Bronchial epithelial cell (primary cell): ENCODE results near the gene NUB1. TPM values are rescaled to one million over a fixed set of nuclear protein-coding genes. Genes with fewer than 3 reads are reported as not detected.

Experiments used
- DNase-seq: peaks from one replicate; pipeline ENCODE4 v3.0.0-alpha.2; 2010; ENCODE audit warnings: low read depth
- FAIRE-seq: peaks from 2 replicates; lab custom pipeline; 2011; peaks lifted over from hg19 to GRCh38; lab: Jason Lieb, UNC
- H3K27me3 ChIP-seq: 2 replicates; pipeline ENCODE4 v1.5.1; 2011; ENCODE audit warnings: low read length; ENCODE audit not compliant: control insufficient read depth, insufficient read depth
- H3K36me3 ChIP-seq: 2 replicates; pipeline ENCODE4 v1.5.1; 2011; ENCODE audit warnings: low read length; ENCODE audit not compliant: control insufficient read depth, insufficient read depth
- H3K4me3 ChIP-seq: 2 replicates; pipeline ENCODE4 v1.5.1; 2011; ENCODE audit warnings: mild to moderate bottlenecking, low read depth, low read length, control low read depth
- CTCF ChIP-seq: IDR thresholded peaks from 2 replicates; pipeline ENCODE4 v1.5.1; 2011; ENCODE audit warnings: mild to moderate bottlenecking, moderate library complexity, low read length, control low read depth, inconsistent platforms; ENCODE audit not compliant: insufficient read depth, severe bottlenecking
- total RNA-seq: library from RNA; depleted of rRNA; stranded (reverse); fragments of >200 nt; gene quantifications from 2 replicates; pipeline ENCODE4 v1.2.1, GENCODE V29; 2014

The NUB1 gene
- total RNA-seq, 1 donor from 2014 or later = 34.0 TPM

GRCh38 chr7:151413241-151413640, 71.6 kb downstream of the NUB1 start:
- no peak overlapping the region for H3K4me3 ChIP-seq
- H3K36me3 ChIP-seq = no peaks in the 10 kb centered on the region
- peaks cover 32% of the 10 kb centered on the region for H3K27me3 ChIP-seq
- no peak for TF ChIP-seq CTCF
- no peak for DNase-seq
- FAIRE-seq = no peak

GRCh38 chr7:151415375-151416105, 73.9 kb downstream of the NUB1 start:
- no peak for FAIRE-seq
- Histone ChIP-seq H3K27me3 (peaks cover 18% of the 10 kb centered on the region), H3K4me3 (no peak overlapping the region), H3K36me3 (no peaks in the 10 kb centered on the region)
- peak; percentile 87 for DNase-seq
- TF ChIP-seq CTCF = no peak

- H3K27me3 ChIP-seq = peaks cover 10% of the 10 kb centered on the region
- no peak for FAIRE-seq
- no peak for TF ChIP-seq CTCF
- no peak overlapping the region for H3K4me3 ChIP-seq
- H3K36me3 ChIP-seq = no peaks in the 10 kb centered on the region
- no peak for DNase-seq
Observed at GRCh38 chr7:151416112-151416940, 74.7 kb downstream of the NUB1 start.

- Histone ChIP-seq H3K27me3 (peaks cover 6% of the 10 kb centered on the region), H3K36me3 (no peaks in the 10 kb centered on the region), H3K4me3 (no peak overlapping the region)
- DNase-seq (no peak), FAIRE-seq (no peak)
- no peak for TF ChIP-seq CTCF
Observed at GRCh38 chr7:151416941-151417315, 75.3 kb downstream of the NUB1 start.

- TF ChIP-seq CTCF = no peak
- Histone ChIP-seq H3K27me3 (peaks cover 3% of the 10 kb centered on the region), H3K4me3 (no peak overlapping the region), H3K36me3 (no peaks in the 10 kb centered on the region)
- DNase-seq = no peak
- FAIRE-seq = no peak
Observed at GRCh38 chr7:151420144-151420543, 78.5 kb downstream of the NUB1 start.
